Measurements from ENCODE around the gene RNU7-1. TPM values are rescaled to one million over a fixed set of nuclear protein-coding genes. Genes with fewer than 3 reads are reported as not detected.

The RNU7-1 gene
- total and polyA plus RNA-seq, 10 of the 15 experiments (the other 5 are each of a cell fraction or from before 2014, with no cell fraction given): not detected

DNA sequence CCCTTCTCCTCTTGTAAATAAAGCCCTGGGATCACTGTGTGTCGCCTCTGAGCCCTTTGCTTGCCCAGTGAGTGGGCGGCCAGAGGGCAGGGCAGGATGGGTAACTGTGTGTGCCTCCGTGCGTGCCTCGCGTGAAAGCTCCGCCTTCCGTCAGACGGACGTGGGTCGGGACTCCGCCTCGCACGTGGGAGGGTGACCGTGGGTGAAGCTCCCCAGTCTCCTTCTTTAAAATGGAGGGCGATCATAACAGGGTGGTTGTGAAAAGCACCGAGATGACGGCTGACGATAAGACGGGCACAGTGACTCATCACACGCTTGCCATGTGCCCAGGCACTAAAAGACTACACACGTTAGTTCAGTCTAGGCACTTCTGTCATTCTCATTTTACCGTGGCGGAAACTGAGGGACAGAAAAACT, 17.7 kb downstream of the RNU7-1 start (continued):
- TF ChIP-seq RBBP5 (conservative IDR thresholded peaks at IDR 0.05): no peak
- 0 out of 2 replicates have a peak, but pooled peaks have one; percentile 7 for TF ChIP-seq STAT1 (conservative IDR thresholded peaks at IDR 0.05)
- TF ChIP-seq, protein P1, sequence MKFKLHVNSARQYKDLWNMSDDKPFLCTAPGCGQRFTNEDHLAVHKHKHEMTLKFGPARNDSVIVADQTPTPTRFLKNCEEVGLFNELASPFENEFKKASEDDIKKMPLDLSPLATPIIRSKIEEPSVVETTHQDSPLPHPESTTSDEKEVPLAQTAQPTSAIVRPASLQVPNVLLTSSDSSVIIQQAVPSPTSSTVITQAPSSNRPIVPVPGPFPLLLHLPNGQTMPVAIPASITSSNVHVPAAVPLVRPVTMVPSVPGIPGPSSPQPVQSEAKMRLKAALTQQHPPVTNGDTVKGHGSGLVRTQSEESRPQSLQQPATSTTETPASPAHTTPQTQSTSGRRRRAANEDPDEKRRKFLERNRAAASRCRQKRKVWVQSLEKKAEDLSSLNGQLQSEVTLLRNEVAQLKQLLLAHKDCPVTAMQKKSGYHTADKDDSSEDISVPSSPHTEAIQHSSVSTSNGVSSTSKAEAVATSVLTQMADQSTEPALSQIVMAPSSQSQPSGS (IDR thresholded peaks at IDR 0.05; ENCODE audit: low read length): no peak
- TF ChIP-seq, protein P2, sequence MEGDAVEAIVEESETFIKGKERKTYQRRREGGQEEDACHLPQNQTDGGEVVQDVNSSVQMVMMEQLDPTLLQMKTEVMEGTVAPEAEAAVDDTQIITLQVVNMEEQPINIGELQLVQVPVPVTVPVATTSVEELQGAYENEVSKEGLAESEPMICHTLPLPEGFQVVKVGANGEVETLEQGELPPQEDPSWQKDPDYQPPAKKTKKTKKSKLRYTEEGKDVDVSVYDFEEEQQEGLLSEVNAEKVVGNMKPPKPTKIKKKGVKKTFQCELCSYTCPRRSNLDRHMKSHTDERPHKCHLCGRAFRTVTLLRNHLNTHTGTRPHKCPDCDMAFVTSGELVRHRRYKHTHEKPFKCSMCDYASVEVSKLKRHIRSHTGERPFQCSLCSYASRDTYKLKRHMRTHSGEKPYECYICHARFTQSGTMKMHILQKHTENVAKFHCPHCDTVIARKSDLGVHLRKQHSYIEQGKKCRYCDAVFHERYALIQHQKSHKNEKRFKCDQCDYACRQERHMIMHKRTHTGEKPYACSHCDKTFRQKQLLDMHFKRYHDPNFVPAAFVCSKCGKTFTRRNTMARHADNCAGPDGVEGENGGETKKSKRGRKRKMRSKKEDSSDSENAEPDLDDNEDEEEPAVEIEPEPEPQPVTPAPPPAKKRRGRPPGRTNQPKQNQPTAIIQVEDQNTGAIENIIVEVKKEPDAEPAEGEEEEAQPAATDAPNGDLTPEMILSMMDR (IDR thresholded peaks at IDR 0.05 in 2 of 3, conservative IDR thresholded peaks at IDR 0.05 in 1 of 3; ENCODE audit: control insufficient read depth in 2 of 3, extremely low read depth in 1 of 3, insufficient read depth in 1 of 3, low read depth in 3 of 3, low read length in 3 of 3): no peak
- no peak for TF ChIP-seq ZNF274 (IDR thresholded peaks at IDR 0.05; ENCODE audit: insufficient read depth, insufficient read length)
- no peak for TF ChIP-seq KAT2A (conservative IDR thresholded peaks at IDR 0.05; ENCODE audit: control insufficient read depth, low read depth, low read length)
- TF ChIP-seq, protein P3, sequence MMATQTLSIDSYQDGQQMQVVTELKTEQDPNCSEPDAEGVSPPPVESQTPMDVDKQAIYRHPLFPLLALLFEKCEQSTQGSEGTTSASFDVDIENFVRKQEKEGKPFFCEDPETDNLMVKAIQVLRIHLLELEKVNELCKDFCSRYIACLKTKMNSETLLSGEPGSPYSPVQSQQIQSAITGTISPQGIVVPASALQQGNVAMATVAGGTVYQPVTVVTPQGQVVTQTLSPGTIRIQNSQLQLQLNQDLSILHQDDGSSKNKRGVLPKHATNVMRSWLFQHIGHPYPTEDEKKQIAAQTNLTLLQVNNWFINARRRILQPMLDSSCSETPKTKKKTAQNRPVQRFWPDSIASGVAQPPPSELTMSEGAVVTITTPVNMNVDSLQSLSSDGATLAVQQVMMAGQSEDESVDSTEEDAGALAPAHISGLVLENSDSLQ (IDR thresholded peaks at IDR 0.05): peak; percentile 67; the same call in 1 of the 2 replicates
- TF ChIP-seq, protein P4, sequence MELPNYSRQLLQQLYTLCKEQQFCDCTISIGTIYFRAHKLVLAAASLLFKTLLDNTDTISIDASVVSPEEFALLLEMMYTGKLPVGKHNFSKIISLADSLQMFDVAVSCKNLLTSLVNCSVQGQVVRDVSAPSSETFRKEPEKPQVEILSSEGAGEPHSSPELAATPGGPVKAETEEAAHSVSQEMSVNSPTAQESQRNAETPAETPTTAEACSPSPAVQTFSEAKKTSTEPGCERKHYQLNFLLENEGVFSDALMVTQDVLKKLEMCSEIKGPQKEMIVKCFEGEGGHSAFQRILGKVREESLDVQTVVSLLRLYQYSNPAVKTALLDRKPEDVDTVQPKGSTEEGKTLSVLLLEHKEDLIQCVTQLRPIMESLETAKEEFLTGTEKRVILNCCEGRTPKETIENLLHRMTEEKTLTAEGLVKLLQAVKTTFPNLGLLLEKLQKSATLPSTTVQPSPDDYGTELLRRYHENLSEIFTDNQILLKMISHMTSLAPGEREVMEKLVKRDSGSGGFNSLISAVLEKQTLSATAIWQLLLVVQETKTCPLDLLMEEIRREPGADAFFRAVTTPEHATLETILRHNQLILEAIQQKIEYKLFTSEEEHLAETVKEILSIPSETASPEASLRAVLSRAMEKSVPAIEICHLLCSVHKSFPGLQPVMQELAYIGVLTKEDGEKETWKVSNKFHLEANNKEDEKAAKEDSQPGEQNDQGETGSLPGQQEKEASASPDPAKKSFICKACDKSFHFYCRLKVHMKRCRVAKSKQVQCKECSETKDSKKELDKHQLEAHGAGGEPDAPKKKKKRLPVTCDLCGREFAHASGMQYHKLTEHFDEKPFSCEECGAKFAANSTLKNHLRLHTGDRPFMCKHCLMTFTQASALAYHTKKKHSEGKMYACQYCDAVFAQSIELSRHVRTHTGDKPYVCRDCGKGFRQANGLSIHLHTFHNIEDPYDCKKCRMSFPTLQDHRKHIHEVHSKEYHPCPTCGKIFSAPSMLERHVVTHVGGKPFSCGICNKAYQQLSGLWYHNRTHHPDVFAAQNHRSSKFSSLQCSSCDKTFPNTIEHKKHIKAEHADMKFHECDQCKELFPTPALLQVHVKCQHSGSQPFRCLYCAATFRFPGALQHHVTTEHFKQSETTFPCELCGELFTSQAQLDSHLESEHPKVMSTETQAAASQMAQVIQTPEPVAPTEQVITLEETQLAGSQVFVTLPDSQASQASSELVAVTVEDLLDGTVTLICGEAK (IDR thresholded peaks at IDR 0.05; ENCODE audit: borderline replicate concordance): no peak
- TF ChIP-seq CREM (IDR thresholded peaks at IDR 0.05; ENCODE audit: low read depth): peak; percentile 29; the same call in 1 of the 2 replicates
- TF ChIP-seq YBX1 (IDR thresholded peaks at IDR 0.05): no peak
- TF ChIP-seq, protein P5, sequence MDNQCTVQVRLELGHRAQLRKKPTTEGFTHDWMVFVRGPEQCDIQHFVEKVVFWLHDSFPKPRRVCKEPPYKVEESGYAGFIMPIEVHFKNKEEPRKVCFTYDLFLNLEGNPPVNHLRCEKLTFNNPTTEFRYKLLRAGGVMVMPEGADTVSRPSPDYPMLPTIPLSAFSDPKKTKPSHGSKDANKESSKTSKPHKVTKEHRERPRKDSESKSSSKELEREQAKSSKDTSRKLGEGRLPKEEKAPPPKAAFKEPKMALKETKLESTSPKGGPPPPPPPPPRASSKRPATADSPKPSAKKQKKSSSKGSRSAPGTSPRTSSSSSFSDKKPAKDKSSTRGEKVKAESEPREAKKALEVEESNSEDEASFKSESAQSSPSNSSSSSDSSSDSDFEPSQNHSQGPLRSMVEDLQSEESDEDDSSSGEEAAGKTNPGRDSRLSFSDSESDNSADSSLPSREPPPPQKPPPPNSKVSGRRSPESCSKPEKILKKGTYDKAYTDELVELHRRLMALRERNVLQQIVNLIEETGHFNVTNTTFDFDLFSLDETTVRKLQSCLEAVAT (IDR thresholded peaks at IDR 0.05): no peak
- TF ChIP-seq TAF1 (IDR thresholded peaks at IDR 0.05; ENCODE audit: borderline replicate concordance, low read depth, low read length): 0 out of 2 replicates have a peak, but pooled peaks have one; percentile 46
- TF ChIP-seq, protein P6, sequence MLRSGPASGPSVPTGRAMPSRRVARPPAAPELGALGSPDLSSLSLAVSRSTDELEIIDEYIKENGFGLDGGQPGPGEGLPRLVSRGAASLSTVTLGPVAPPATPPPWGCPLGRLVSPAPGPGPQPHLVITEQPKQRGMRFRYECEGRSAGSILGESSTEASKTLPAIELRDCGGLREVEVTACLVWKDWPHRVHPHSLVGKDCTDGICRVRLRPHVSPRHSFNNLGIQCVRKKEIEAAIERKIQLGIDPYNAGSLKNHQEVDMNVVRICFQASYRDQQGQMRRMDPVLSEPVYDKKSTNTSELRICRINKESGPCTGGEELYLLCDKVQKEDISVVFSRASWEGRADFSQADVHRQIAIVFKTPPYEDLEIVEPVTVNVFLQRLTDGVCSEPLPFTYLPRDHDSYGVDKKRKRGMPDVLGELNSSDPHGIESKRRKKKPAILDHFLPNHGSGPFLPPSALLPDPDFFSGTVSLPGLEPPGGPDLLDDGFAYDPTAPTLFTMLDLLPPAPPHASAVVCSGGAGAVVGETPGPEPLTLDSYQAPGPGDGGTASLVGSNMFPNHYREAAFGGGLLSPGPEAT (IDR thresholded peaks at IDR 0.05; ENCODE audit: low read depth): no peak; the same call in 1 of the 2 replicates
- TF ChIP-seq, protein P7, sequence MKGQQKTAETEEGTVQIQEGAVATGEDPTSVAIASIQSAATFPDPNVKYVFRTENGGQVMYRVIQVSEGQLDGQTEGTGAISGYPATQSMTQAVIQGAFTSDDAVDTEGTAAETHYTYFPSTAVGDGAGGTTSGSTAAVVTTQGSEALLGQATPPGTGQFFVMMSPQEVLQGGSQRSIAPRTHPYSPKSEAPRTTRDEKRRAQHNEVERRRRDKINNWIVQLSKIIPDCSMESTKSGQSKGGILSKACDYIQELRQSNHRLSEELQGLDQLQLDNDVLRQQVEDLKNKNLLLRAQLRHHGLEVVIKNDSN (IDR thresholded peaks at IDR 0.05; ENCODE audit: borderline replicate concordance, extremely low read length, insufficient read depth, low read depth, low read length): no peak
- TF ChIP-seq DPF2 (IDR thresholded peaks at IDR 0.05): peak; percentile 71
- peak; percentile 40; the same call in 1 of the 3 replicates for TF ChIP-seq POU2F2 (IDR thresholded peaks at IDR 0.05; ENCODE audit: borderline replicate concordance, low read depth, low read length)
- TF ChIP-seq HDAC6 (IDR thresholded peaks at IDR 0.05; ENCODE audit: unreplicated experiment): no peak

All from GM12878 (cell line).